ENCODE results near the gene SESN1. TPM values are rescaled to one million over a fixed set of nuclear protein-coding genes. Genes with fewer than 3 reads are reported as not detected.

The SESN1 gene
- polyA plus RNA-seq, 2 of the 4 experiments (the other 2 are of a cell fraction) = 7.9 to 13.9 TPM

DNA sequence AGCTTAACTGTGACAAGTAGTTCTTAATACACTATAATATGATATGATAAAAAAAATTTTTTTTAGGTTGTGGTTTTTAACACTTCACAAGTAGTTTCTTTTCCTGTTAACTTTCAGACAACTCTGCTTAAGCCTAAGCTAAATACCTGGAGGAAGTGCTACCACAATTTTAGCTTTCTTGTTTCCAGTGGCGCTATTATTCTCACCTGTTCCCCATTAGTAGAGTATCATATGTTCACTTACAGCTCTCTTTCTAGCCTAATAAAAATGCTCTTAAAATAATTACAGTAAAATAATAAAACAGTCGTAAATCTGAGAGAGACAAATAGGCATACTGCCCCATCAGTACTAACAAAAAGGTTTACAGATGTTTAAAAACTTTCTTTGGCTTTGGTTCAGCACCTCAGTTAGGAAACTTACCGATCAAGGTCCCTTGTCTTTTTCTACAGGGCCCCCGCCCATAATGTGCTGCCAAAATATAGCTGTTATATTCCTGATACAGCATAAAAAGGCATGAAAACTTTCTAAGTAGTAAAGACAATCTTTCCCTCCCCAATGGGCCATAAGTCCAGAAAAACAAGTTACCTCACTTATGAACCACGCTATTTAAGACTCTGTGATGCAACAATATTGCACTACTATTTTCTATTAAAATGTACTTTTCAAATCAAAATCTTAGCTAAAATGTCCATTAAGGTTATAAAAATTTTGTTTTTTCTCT lies 57.9 kb downstream of the SESN1 start:
- CTCF ChIA-PET = interaction anchor here (0.6 to 1.7 kb wide), 3 partner anchors 13 to 236 kb away, joined by 3 to 6 read pairs (median 4); no protein-coding TSS in a partner anchor
- FAIRE-seq = no peak

DNA sequence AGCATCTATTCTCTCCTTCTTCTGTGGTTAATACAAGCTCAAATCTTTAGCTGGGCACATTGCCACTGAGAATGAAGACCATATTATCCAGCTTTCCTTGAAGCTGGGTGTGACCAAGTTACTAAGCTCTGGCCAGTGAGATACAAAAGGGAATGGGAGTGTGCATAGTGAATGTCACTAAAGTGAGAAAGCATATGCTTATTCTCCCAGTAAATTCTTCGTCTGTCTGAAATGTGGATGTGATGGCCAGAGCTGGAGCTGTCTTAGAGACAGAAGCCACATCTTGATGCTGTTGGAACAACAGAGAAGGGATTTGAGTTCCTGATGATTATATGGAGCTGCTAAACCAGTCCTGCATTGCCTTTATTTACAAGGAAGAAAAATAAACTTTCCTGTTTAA lies 60.1 kb downstream of the SESN1 start:
- Histone ChIP-seq H3K9me3 (no peaks in the 10 kb centered on the region), H3K27ac (no peak overlapping the region), H3K4me3 (no peak overlapping the region), H3K4me2 (no peak overlapping the region), H3K4me1 (no peaks in the 10 kb centered on the region)
- 79% methylated on average over 1 of the region's 1 CpG for WGBS (ENCODE audit: missing lambda C conversion rate)
- DNase-seq (ENCODE audit: low read depth in 1 of 2, low spot score in 1 of 2) (no peak), ATAC-seq (no peak), FAIRE-seq (no peak)
- no peak for TF ChIP-seq ZNF302 (CRISPR knock-in tag; IDR thresholded peaks at IDR 0.05)
- TF ChIP-seq, protein P1, sequence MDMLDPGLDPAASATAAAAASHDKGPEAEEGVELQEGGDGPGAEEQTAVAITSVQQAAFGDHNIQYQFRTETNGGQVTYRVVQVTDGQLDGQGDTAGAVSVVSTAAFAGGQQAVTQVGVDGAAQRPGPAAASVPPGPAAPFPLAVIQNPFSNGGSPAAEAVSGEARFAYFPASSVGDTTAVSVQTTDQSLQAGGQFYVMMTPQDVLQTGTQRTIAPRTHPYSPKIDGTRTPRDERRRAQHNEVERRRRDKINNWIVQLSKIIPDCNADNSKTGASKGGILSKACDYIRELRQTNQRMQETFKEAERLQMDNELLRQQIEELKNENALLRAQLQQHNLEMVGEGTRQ (IDR thresholded peaks at IDR 0.05) = no peak
- no peak for TF ChIP-seq CHD2 (IDR thresholded peaks at IDR 0.05; ENCODE audit: low read length, partially characterized antibody)
- TF ChIP-seq ZC3H11A (IDR thresholded peaks at IDR 0.05) = no peak
- no peak for TF ChIP-seq FOSL2 (IDR thresholded peaks at IDR 0.05)
- no peak for TF ChIP-seq FOSL2 (CRISPR knock-in tag; IDR thresholded peaks at IDR 0.05)
- no peak for TF ChIP-seq SMC3 (IDR thresholded peaks at IDR 0.05)
- TF ChIP-seq, protein P2, sequence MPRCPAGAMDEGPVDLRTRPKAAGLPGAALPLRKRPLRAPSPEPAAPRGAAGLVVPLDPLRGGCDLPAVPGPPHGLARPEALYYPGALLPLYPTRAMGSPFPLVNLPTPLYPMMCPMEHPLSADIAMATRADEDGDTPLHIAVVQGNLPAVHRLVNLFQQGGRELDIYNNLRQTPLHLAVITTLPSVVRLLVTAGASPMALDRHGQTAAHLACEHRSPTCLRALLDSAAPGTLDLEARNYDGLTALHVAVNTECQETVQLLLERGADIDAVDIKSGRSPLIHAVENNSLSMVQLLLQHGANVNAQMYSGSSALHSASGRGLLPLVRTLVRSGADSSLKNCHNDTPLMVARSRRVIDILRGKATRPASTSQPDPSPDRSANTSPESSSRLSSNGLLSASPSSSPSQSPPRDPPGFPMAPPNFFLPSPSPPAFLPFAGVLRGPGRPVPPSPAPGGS (IDR thresholded peaks at IDR 0.05) = no peak
- TF ChIP-seq, protein P3, sequence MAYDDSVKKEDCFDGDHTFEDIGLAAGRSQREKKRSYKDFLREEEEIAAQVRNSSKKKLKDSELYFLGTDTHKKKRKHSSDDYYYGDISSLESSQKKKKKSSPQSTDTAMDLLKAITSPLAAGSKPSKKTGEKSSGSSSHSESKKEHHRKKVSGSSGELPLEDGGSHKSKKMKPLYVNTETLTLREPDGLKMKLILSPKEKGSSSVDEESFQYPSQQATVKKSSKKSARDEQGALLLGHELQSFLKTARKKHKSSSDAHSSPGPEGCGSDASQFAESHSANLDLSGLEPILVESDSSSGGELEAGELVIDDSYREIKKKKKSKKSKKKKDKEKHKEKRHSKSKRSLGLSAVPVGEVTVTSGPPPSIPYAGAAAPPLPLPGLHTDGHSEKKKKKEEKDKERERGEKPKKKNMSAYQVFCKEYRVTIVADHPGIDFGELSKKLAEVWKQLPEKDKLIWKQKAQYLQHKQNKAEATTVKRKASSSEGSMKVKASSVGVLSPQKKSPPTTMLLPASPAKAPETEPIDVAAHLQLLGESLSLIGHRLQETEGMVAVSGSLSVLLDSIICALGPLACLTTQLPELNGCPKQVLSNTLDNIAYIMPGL (CRISPR knock-in tag; IDR thresholded peaks at IDR 0.05; ENCODE audit: borderline replicate concordance) = no peak
- no peak for TF ChIP-seq HOXB13 (CRISPR knock-in tag; IDR thresholded peaks at IDR 0.05; ENCODE audit: low read depth)
- no peak for TF ChIP-seq RAD21 (conservative IDR thresholded peaks at IDR 0.05 in 1 of 2, IDR thresholded peaks at IDR 0.05 in 1 of 2)
- CTCF ChIA-PET = interaction anchor here (1.1 kb wide), 1 partner anchor 39 kb away, joined by 5 read pairs; no protein-coding TSS in a partner anchor
- POLR2A ChIA-PET = no interaction called here

More for the DNA sequence above, 57.9 kb downstream of the SESN1 start:
- Histone ChIP-seq H3K9me3 (no peaks in the 10 kb centered on the region), H3K4me2 (no peak overlapping the region), H3K4me1 (no peaks in the 10 kb centered on the region), H3K27ac (no peak overlapping the region), H3K4me3 (no peak overlapping the region)
- TF ChIP-seq RNF2 (IDR thresholded peaks at IDR 0.05; ENCODE audit: borderline replicate concordance, low read depth) (no peak), NR3C1 (IDR thresholded peaks at IDR 0.05) (no peak), ZNF302 (CRISPR knock-in tag; IDR thresholded peaks at IDR 0.05) (no peak), FOXS1 (CRISPR knock-in tag; IDR thresholded peaks at IDR 0.05) (no peak), EP300 (IDR thresholded peaks at IDR 0.05) (no peak), NPAS2 (CRISPR knock-in tag; IDR thresholded peaks at IDR 0.05; ENCODE audit: borderline replicate concordance) (no peak), RCOR1 (IDR thresholded peaks at IDR 0.05; ENCODE audit: low read depth, low read length) (no peak), KDM5A (IDR thresholded peaks at IDR 0.05) (no peak)
- TF ChIP-seq, protein P4, sequence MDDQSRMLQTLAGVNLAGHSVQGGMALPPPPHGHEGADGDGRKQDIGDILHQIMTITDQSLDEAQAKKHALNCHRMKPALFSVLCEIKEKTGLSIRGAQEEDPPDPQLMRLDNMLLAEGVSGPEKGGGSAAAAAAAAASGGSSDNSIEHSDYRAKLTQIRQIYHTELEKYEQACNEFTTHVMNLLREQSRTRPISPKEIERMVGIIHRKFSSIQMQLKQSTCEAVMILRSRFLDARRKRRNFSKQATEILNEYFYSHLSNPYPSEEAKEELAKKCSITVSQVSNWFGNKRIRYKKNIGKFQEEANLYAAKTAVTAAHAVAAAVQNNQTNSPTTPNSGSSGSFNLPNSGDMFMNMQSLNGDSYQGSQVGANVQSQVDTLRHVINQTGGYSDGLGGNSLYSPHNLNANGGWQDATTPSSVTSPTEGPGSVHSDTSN (IDR thresholded peaks at IDR 0.05) = no peak
- TF ChIP-seq, protein P5, sequence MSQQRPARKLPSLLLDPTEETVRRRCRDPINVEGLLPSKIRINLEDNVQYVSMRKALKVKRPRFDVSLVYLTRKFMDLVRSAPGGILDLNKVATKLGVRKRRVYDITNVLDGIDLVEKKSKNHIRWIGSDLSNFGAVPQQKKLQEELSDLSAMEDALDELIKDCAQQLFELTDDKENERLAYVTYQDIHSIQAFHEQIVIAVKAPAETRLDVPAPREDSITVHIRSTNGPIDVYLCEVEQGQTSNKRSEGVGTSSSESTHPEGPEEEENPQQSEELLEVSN (IDR thresholded peaks at IDR 0.05; ENCODE audit: borderline replicate concordance, low read depth) = no peak
- DNase-seq (ENCODE audit: low read depth in 1 of 2, low spot score in 1 of 2) (no peak), ATAC-seq (no peak)
- POLR2A ChIA-PET = no interaction called here
- 90% methylated on average over 5 of the region's 5 CpGs for WGBS (ENCODE audit: missing lambda C conversion rate)
